NOMO-1 (cell line): Measurements from ENCODE around the gene SYF2.
A peak's percentile ranks its signal among the peaks of the same experiment; 100 is the strongest.
"Not testable (repeated sequence)": the region's sequence is repeated elsewhere in the genome, so short reads cannot be mapped to it uniquely, and the experiment has no call there.

Experiments used
- DNase-seq, 2 experiments: peaks; one replicate each; lab custom pipeline; 2025; ENCODE audit not compliant: unreplicated experiment in 2 of 2; lab: John Stamatoyannopoulos, UW

Gene SYF2

DNA sequence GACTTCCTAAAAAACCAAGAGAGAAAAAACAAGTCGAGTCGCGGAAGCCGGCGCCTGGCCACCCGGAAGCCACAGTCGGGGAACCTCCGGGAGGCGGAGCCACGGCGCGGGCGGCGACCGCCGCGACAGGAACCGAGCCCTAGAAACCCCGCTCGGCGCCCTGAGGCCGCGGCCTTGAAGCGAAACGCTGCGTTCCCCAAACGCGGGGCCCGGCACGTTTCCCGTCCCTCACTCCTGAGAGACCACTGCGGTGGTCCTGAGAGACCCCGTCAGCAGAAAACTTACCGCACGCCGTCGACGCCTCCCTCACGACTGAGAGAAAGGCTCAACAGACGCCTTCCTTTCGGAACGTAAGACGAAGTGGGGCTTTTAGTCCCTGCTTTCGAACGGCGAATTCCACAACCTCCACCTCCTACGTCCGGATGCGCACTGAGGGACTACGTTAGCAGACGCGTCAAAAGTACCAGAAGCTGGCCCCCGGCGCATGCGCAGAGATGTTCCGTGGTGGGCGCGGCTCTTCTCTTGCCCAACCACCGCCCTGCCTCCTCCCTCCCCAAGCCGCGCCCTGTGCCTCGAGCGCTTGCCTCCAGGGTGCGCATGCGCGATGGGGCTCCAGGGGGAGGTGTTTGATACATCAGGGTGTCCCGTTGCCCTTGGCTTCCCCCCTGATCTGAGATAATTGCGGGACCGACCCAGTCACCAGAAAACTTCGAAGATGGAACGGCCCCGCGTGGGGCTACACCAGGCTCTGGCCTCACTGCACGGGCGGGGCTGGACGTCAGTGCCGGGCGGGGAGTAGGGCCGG, 14.9 kb upstream of the SYF2 start, which contains the start of gene RSRP1:
RSRP1 (minus strand) TSS at position 431 of the 805 bp plus-strand sequence. CDS start 491 bp downstream, outside the sequence.
- peak; percentile 94 to 98 for DNase-seq

DNA sequence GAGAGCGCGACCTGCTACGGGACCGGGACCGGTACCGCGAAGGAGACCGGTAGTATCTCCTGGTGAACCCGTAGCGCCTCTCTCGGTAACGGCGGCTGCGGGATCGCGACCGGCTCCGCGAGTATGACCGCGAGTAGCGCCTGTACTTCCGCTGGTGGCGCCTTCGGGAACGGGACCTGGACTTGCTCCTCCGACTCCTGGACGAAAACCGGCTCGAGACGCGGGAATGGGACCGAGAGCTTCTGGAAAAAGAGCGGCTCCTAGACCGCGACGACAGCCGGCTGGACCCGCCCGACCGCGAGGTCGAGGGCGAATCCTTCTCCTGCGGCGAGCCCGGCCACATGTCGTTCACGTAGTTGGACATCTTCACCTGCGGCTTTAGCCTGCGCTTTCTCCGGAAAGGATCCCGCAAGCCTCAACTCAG, 14.3 kb upstream of the SYF2 start:
- peak in 1 of 2 experiments; percentile 27 for DNase-seq

DNA sequence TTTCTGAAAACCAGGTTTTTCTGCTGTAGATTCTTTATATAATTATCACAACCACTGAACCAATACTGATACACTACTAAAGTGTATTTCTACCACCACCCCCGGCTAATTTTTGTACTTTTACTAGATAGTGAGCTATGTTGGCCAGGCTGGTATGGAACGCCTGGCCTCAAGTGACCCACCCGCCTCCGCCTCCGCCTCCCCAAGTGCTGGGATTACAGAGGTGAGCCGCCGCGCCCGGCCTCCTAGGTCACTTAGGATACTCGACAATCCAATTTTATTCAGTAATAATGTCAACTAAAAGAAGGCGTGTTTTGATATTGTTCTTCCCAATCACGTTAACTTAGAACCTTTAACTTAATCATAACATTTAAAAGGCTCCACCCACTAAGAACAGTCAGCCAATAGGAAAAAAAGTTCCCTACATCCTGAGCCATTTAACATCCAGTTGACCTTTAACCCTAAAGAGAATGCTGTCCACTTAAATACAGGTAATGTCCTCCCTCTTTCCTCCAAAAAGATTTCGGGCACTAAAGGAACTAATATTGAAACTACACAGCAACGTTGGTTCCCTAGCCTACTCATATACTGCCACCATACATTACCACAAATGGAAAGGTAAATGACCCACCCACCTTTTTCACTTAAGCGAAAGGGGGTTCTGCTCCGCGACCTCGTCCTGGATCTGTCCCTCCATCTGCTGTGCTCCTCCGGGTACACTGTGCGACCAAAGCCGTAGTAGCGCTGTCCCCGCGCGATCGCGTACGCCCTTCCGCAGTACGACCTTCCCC, 13.7 kb upstream of the SYF2 start:
- DNase-seq: no peak

DNA sequence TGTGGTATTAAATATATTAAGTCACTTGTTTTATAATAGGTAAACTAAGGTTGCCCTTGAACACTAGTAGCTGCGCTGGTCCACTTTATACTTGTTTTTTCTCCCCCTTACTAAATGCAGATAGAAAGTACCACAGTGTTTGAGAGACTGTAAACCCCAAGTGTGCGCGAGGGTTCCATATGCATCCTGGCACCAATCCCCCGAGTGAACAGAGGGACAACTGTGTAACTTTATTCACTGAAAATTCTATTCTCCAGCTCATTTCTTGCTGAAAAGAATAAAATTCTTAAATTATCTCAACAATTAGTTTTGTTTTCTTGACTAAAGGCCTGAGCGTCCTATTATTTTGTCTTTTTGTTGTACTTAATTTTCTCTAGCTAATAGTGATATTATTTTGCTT, 13.1 kb upstream of the SYF2 start:
- no peak for DNase-seq

DNA sequence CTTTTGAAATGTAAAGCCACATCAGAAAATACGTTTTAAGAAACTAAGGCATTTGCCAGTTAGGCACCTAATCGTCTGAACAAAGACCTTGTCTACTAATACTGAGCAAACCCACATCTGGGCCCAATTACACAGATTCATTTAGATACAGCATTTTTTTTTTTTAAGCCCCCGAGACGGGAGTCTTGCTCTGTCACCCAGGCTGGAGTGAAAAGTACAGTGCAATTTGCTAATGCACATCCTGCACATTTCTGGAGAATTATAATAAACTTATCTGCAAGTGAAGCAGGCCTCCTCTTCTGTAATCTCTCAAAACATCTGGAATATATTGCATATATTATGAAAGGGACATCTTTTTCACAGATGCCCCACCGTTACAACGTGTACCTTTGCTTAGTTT, 11.6 kb upstream of the SYF2 start:
- no peak for DNase-seq

DNA sequence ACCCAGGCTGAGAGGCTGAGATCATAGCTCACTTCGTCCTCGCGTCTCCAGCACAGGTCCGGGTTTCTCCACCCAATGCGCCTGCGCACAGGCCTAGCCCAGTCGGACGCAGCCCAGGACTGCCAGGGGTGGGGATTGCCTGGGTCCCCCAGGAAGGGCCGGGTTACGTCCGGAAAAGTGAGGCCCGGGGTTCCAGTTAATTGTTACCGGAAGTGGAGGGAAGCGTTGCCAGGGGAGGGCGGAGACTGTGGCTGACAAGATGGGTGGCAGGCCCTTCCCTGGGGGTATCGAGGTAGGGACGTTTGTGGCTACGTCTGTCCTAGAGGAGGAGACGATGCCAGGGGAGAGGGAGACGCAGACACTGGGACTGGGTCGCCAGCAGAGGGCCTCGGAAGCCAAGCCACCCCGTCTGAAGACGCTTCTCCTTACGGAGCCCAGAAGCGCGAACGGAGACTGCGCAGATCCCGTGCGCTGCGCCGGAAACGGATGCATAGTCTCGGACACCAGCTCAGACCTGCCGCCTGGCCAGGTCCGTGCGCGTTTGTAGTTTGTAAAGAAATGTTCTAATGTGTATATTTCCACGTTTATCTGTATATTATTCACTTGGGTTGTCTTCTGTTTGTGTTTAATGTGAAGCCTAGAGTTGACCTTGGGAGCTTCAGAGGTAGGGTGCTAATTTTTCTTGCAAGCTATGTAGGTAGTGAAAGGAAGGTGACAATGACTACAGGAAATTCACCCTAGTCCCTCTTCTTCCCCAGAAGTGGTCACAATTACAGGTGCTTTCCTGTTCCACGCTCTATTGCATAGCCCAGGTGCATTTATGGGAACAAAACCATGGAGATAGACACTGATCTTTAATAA, 7.6 kb upstream of the SYF2 start:
- peak; percentile 92 to 93 for DNase-seq

DNA sequence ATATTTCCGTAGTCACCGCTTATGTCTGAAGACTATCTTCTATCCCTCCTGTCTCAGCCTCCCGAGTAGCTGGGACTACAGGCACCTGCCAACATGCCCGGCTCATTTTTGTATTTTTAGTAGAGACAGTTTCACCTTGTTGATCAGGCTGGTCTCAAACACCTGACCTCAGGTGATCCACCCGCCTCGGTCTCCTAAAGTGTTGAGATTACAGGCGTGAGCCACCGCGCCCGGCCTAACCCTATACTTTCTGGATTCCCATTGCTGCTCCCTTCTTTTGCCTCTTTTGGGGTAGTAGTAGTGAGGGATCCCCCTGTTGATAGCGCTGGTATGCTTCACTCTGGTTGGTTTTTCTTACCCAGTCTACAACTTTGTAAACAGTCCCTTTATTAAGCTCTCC, 5.7 kb upstream of the SYF2 start:
- DNase-seq: no peak

DNA sequence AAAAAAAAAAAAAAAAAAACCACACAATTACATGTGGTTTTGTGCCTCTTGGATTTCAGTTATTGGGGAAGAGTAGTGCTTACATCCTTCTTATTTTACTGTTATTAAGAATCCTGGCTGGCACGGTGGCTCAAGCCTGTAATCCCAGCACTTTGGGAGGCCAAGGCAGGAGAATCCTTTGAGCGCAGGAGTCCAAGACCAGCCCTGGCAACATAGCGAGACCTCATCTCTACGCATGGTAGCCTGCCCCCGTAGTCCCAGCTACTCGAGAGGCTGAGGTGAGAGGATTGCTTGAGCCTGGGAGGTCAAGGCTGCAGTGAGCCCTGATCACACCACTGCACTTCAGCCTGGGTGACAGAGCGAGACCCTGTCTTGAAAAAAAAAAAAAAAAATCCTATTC, 4.0 kb upstream of the SYF2 start:
- DNase-seq: not testable (repeated sequence)

DNA sequence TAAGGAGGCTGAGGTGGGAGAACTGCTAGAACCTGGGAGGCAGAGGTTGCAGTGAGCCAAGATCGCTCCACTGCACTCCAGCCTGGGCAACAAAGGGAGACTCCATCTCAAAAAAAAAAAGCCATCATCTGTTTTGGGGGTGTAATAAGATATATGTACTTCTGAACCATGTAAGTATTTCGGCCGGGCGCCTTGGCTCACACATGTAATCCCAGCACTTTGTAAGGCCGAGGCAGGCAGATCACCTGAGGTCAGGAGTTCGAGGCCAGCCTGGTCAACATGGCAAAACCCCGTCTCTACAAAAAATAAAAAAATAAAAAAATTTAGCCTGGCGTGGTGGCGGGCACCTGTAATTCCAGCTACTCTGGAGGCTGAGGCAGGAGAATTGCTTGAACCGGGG, 3.1 kb upstream of the SYF2 start:
- DNase-seq: not testable (repeated sequence)

DNA sequence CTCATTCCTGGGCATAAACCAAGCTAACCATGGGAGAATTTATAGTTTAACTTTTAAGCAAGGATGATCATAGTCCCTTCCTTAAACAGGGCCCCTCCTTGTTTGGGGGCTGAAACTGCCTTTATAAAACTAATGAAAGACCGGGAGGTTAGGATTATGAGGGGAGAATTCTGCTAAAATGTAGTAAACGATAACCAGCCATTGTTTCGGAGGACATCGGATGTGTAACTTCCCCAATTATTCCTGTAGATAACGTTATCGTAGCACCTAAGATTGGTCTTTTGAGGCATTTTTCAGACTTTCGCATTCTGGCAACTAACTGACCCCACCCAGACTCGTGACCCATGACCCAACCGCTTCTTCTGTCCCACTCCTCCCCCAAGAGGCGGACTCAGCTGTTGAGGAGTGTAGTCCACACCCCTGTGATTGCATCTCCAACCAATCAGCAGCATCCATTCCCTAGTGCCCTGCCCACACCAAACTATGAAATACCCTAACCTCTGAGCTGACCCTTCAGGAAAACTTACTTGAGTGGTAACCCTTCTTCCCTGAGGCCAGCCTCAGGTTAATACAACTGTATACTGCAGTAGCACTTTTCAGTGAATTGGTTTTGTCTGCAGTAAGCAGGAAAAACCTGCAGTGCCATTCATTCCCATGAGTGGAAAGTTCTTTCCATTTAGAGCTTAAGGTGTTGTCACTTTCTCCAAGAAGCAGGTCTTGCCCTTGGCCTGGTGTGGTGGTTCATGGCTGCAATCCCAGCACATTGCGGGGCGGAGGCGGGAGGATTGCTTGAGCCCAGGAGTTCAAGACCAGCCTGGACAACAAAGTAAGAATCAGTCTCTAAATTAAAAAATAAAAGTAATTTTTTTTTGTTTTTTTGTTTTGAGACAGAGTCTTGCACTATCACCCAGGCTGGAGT, 823 bp upstream of the SYF2 start:
- peak; percentile 82 to 90 for DNase-seq

DNA sequence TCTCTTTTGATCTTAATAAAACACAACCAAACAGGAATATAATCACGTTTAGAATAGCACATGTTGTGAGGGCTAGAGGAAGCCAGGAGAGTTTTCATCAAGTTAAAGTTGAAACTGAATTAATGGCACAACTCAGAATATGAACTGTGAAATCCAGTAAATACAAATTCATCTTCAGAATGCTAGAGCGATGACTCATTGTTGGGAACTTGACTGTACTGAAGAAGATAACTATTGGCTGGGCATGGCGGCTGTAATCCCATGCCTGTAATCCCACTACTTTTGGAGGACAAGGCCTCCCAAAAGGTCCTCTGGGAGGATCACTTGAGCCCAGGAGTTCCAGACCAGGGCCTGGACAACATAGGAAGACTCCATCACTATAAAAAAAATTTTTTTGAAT, 8.8 kb downstream of the SYF2 start:
- DNase-seq: no peak

DNA sequence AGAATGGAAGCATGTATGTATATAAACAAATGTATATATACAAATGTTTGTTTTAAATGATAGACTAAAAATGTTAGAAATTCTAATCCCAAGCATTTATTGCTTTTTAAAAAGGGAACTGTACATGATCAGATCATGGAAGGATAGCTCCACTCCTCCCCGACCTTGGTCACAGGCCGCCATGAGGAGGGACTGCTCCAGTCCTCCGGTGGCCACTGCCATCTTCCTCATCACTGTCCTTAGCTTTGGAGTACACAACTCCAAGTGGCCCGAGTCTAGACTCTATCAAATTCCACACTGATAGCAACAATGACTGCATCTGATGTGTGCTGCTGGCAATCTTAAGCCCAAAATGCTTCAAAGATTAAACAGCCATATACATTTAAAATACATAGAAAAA, 9.7 kb downstream of the SYF2 start:
- no peak for DNase-seq

DNA sequence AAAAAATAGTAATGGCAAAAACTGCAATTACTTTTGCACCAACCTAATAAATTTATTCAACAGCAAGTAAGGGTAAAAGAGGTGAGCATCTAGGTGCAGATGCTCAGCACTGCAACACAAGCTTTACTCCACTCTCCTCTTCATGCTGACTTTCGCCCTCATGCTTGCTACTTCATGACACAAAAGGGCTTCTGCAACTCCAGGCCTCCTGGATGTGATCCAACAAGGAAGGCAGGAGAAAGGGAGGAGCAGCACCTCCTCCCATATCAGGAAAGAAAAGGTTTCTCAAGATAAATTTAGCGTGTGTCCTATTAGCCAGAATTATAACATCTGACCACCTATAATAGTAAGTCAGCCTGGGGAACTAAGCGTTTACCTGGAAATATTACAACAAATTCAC, 11.6 kb downstream of the SYF2 start:
- no peak for DNase-seq

DNA sequence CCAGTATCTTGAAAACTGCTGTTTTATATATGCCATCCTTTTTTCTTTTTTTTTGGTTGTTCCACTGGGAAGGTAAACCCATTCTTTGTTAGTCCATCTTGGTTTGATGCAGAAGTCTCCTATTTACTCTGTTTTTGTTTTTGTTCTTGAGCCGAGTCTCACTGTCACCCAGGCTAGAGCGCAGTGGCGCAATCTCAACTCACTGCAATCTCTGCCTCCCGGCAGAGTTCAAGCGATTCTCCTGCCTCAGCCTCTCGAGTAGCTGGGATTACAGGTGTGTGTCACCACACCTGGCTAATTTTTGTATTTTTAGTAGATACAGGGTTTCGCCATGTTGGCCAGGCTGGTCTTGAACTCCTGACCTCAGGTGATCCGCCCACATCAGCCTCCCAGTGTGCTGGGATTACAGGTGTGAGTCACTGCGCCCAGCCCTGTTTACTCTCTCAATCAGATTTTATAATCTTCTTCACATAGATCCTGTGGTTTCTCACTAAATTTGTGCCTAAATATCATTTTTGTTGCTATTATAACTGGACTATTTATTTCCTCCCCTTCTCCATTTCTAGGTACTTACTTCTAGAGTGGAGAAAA, 12.5 kb downstream of the SYF2 start:
- DNase-seq: no peak

DNA sequence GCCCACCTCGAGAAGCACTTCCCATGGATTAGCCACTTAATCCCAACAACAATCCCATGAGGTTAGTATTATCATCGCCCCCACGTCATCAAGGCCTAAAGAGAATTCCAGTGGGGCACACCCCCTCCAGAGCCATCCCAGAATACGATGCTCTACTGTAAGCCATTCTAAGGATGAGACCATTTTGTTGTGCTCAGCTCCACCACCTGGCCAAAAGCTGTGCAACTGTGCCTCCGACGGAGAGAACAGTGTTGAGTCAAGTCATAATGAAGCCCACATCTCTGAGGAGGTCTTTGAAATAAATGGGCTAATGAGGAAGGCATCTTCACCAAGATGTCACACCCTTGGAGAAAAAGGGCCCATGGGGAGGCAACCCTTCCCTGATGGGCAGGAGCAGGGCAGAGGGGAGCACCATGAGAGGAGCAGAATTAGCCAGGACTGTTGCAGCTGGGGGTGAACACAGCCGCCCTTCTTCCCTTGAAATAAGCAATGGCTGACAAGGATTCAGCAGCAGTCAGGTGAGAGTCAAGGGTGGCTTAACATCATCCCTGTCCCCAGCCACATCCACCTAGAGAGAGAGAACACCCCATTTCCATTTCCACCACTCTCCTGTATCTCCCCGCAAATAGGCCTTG, 14.6 kb downstream of the SYF2 start:
- DNase-seq: no peak

DNA sequence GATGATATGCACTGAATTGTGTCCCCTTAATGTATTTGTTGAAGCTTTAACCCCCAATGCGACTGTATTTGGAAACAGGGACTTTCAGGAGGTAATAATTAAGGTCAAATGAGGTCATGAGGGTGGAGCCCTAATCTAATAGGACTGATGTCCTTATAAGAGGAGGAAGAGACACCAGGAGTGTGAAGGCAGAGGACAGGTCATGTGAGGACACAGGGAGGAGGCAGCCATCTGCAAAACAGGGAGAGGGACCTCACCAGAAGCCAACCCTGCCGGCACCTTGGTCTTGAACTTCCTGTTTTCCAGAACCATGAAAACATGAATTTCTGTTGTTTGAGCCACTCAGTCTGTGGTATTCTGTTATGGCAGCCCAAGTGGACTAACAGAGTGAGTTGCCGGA, 15.3 kb downstream of the SYF2 start:
- DNase-seq: no peak

DNA sequence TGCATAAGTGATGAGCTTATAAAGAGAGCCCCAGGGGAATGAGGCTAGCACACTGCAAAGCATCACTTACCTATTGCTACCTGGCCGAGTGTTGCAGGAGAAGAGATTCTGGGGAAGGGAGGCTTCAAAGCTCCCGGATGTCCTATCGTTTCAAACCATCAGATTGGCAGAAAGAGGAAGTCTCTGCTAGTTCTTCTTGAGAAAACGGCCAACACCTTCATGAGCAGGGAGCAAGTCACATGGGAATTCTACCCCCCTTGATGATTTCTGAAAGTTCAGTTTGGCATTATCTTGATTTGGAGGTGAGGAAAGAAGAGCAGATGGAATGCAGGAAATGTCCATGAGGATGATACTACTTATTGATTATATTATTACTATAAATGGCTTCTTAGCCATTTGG, 16.2 kb downstream of the SYF2 start:
- peak in 1 of 2 experiments; percentile 34 for DNase-seq

DNA sequence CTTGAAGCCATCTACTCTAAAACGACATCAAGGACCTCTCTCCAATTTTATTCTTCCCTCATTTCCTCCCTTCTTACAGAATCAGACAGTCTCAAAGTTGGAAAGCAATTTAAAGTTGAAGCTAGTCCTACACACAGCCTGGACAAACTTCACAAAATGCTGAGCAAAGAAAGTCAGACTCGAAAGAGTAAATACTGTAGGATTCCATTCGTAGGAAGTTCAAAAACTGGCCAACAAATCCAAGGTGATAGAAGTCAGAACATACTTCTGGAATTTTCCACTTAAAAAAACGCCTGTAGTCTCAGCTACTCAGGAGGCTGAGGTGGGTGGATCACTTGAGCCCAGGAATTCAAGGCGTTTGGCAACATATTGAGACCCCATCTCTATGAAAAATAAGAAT, 19.6 kb downstream of the SYF2 start:
- no peak for DNase-seq

DNA sequence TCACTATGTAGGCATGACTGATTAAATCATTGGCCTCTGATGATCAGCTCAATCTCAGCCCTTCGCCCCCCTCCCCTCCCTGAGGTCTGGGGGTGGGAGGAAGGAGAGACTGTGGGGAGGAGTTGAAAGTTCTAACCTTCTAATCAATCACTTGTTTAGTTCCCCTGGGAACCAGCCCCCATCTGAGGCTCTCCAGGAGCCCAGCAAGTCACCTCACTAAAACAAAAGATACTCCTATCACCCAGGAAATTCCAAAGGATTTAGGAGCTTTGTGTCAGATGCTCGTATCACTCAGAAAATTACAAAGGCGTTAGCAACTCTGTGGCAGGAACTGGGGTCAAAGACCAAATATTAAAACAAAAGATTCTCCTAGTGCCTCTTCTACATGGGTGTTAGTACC, 21.6 kb downstream of the SYF2 start:
- DNase-seq: no peak
